BLaER1 treated with 17β-estradiol and CSF1 and Interleukin-3, amounts not matched to agents 10 nM and 100 nM (cell line): Measurements from ENCODE around the gene IDE.
A peak's percentile ranks its signal among the peaks of the same experiment; 100 is the strongest.
"Not testable (repeated sequence)": the region's sequence is repeated elsewhere in the genome, so short reads cannot be mapped to it uniquely, and the experiment has no call there.

Experiments
- H3K27ac ChIP-seq, 11 experiments: shearing (Covaris generic); formaldehyde crosslinking; 2 replicates each; pipeline ENCODE4 v1.8.1; 2022
- H3K27me3 ChIP-seq, 11 experiments: shearing (Covaris generic); formaldehyde crosslinking; 2 replicates each; pipeline ENCODE4 v1.8.1; 2022
- H3K36me3 ChIP-seq, 11 experiments: shearing (Covaris generic); formaldehyde crosslinking; 2 replicates each; pipeline ENCODE4 v1.8.1; 2022
- H3K4me1 ChIP-seq, 10 experiments: shearing (Covaris generic); formaldehyde crosslinking; 2 replicates each; pipeline ENCODE4 v1.8.1; 2022
- H3K4me2 ChIP-seq, 11 experiments: shearing (Covaris generic); formaldehyde crosslinking; 2 replicates each; pipeline ENCODE4 v1.8.1; 2022
- H3K4me3 ChIP-seq, 10 experiments: shearing (Covaris generic); formaldehyde crosslinking; 2 replicates each; pipeline ENCODE4 v1.8.1; 2022
- H3K9ac ChIP-seq, 11 experiments: shearing (Covaris generic); formaldehyde crosslinking; 2 replicates each; pipeline ENCODE4 v1.8.1; 2022
- H3K9me3 ChIP-seq, 11 experiments: shearing (Covaris generic); formaldehyde crosslinking; replicated peaks in 1 of 11; 2 replicates each; pipeline ENCODE4 v1.8.1; 2022
- H4K20me1 ChIP-seq, 11 experiments: shearing (Covaris generic); formaldehyde crosslinking; 2 replicates each; pipeline ENCODE4 v1.8.1; 2022
- Cebpa-rat ChIP-seq, 11 experiments: shearing (Covaris generic); IDR thresholded peaks; 2 replicates each; pipeline ENCODE4 v1.8.1; 2022

IDE gene

GRCh38 chr10:92572362-92573090 lies 1.4 kb downstream of the IDE start:
- H3K27ac ChIP-seq: peak overlapping the region; percentile 79 to 96 (median 92); a peak in 18 of 22 replicates
- H3K36me3 ChIP-seq: peaks cover 10 to 27% (median 16%) of the 10 kb centered on the region in 11 experiments; a peak in 18 of 22 replicates
- peak overlapping the region; percentile 80 to 95 (median 86) for H3K4me3 ChIP-seq
- H3K9ac ChIP-seq: peak overlapping the region; percentile 85 to 96 (median 94)
- H3K4me1 ChIP-seq: peaks cover 33 to 61% (median 53%) of the 10 kb centered on the region in 10 experiments
- peaks cover 23 to 59% (median 50%) of the 10 kb centered on the region in 11 experiments; a peak in 21 of 22 replicates for H4K20me1 ChIP-seq
- no peaks in the 10 kb centered on the region for H3K9me3 ChIP-seq
- no peaks in the 10 kb centered on the region for H3K27me3 ChIP-seq
- H3K4me2 ChIP-seq: peak overlapping the region; percentile 87 to 97 (median 94)
- no peak for TF ChIP-seq Cebpa-rat (IDR thresholded peaks at IDR 0.05)

- peak overlapping the region in 8 of 11 experiments; percentile 19 to 94 (median 92); a peak in 6 of 22 replicates for H3K9ac ChIP-seq
- no peaks in the 10 kb centered on the region for H3K9me3 ChIP-seq
- H3K27me3 ChIP-seq: no peaks in the 10 kb centered on the region
- H3K4me2 ChIP-seq: peak overlapping the region; percentile 87 to 97 (median 94)
- H3K4me1 ChIP-seq: peaks cover 33 to 61% (median 53%) of the 10 kb centered on the region in 10 experiments
- H3K4me3 ChIP-seq: peak overlapping the region in 3 of 10 experiments; percentile 92 to 95 (median 93); a peak in 3 of 20 replicates
- no peak for TF ChIP-seq Cebpa-rat (IDR thresholded peaks at IDR 0.05)
- H3K36me3 ChIP-seq: peaks cover 10 to 36% (median 20%) of the 10 kb centered on the region in 11 experiments; a peak in 18 of 22 replicates
- no peak overlapping the region for H3K27ac ChIP-seq
- peaks cover 31 to 67% (median 59%) of the 10 kb centered on the region in 11 experiments; a peak in 21 of 22 replicates for H4K20me1 ChIP-seq
Observed at GRCh38 chr10:92571649-92572048, 2.2 kb downstream of the IDE start.

- H3K27ac ChIP-seq, H3K9me3 ChIP-seq, H3K4me2 ChIP-seq, H3K4me3 ChIP-seq, H3K9ac ChIP-seq, H3K27me3 ChIP-seq: not testable (repeated sequence)
- H4K20me1 ChIP-seq: peaks cover 34 to 87% (median 67%) of the 10 kb centered on the region in 11 experiments; a peak in 21 of 22 replicates
- H3K4me1 ChIP-seq: peaks cover 26 to 42% (median 33%) of the 10 kb centered on the region in 10 experiments
- H3K36me3 ChIP-seq: peaks cover 10 to 56% (median 38%) of the 10 kb centered on the region in 11 experiments; a peak in 20 of 22 replicates
Observed at GRCh38 chr10:92569663-92570062, 4.2 kb downstream of the IDE start.

- Histone ChIP-seq H3K9ac (no peak overlapping the region), H4K20me1 (peaks cover 34 to 93% (median 67%) of the 10 kb centered on the region in 11 experiments; a peak in 21 of 22 replicates), H3K27ac (no peak overlapping the region), H3K4me2 (no peak overlapping the region), H3K9me3 (no peaks in the 10 kb centered on the region), H3K4me3 (no peak overlapping the region), H3K4me1 (peaks cover 25 to 40% (median 32%) of the 10 kb centered on the region in 10 experiments), H3K36me3 (peaks cover 10 to 62% (median 44%) of the 10 kb centered on the region in 11 experiments; a peak in 21 of 22 replicates), H3K27me3 (no peaks in the 10 kb centered on the region)
- no peak for TF ChIP-seq Cebpa-rat (IDR thresholded peaks at IDR 0.05)
Observed at GRCh38 chr10:92569071-92569470, 4.8 kb downstream of the IDE start.

GRCh38 chr10:92567952-92568600 lies 5.8 kb downstream of the IDE start:
- H3K27ac ChIP-seq: no peak overlapping the region
- peak overlapping the region in 7 of 11 experiments; percentile 1 to 29 (median 10); a peak in 6 of 22 replicates for H3K4me2 ChIP-seq
- H3K9ac ChIP-seq: no peak overlapping the region
- peaks cover 10 to 72% (median 51%) of the 10 kb centered on the region in 11 experiments; a peak in 21 of 22 replicates for H3K36me3 ChIP-seq
- peaks cover 25 to 40% (median 32%) of the 10 kb centered on the region in 10 experiments for H3K4me1 ChIP-seq
- no peak overlapping the region for H3K4me3 ChIP-seq
- H3K27me3 ChIP-seq: no peaks in the 10 kb centered on the region
- no peak for TF ChIP-seq Cebpa-rat (IDR thresholded peaks at IDR 0.05)
- no peaks in the 10 kb centered on the region for H3K9me3 ChIP-seq
- peaks cover 34 to 100% (median 67%) of the 10 kb centered on the region in 11 experiments; a peak in 21 of 22 replicates for H4K20me1 ChIP-seq

- Histone ChIP-seq H4K20me1 (peaks cover 4 to 71% (median 17%) of the 10 kb centered on the region in 11 experiments; a peak in 16 of 22 replicates), H3K4me2 (peak overlapping the region in 1 of 11 experiments; percentile 28; a peak in 2 of 22 replicates), H3K4me1 (peaks cover 0 to 14% (median 0%) of the 10 kb centered on the region in 10 experiments; a peak in 3 of 20 replicates), H3K9me3 (peaks cover 23 to 40% (median 34%) of the 10 kb centered on the region in 11 experiments), H3K4me3 (no peak overlapping the region), H3K27ac (no peak overlapping the region), H3K36me3 (peaks cover 39 to 100% (median 89%) of the 10 kb centered on the region in 11 experiments), H3K27me3 (no peaks in the 10 kb centered on the region), H3K9ac (no peak overlapping the region)
- no peak for TF ChIP-seq Cebpa-rat (IDR thresholded peaks at IDR 0.05)
Observed at GRCh38 chr10:92562424-92562823, 11.5 kb downstream of the IDE start.

GRCh38 chr10:92559046-92559445 lies 14.8 kb downstream of the IDE start:
- TF ChIP-seq Cebpa-rat (IDR thresholded peaks at IDR 0.05): no peak
- no peak overlapping the region for H3K4me3 ChIP-seq
- peaks cover 0 to 38% (median under 1%) of the 10 kb centered on the region in 11 experiments; a peak in 8 of 22 replicates for H4K20me1 ChIP-seq
- peaks cover 73 to 100% (median 93%) of the 10 kb centered on the region in 11 experiments for H3K36me3 ChIP-seq
- no peak overlapping the region for H3K4me2 ChIP-seq
- H3K27me3 ChIP-seq: no peaks in the 10 kb centered on the region
- peaks cover 0 to 14% (median 0%) of the 10 kb centered on the region in 10 experiments; a peak in 2 of 20 replicates for H3K4me1 ChIP-seq
- H3K9ac ChIP-seq: no peak overlapping the region
- no peak overlapping the region for H3K27ac ChIP-seq
- peaks cover 36 to 72% (median 55%) of the 10 kb centered on the region in 11 experiments for H3K9me3 ChIP-seq

GRCh38 chr10:92553959-92554358 lies 19.9 kb downstream of the IDE start:
- Histone ChIP-seq H3K4me1 (no peaks in the 10 kb centered on the region), H3K27me3 (no peaks in the 10 kb centered on the region), H3K4me2 (no peak overlapping the region), H4K20me1 (peaks cover 0 to 22% (median 0%) of the 10 kb centered on the region in 11 experiments; a peak in 3 of 22 replicates), H3K4me3 (peak overlapping the region in 1 of 10 experiments; percentile 31; a peak in 1 of 20 replicates), H3K9ac (no peak overlapping the region), H3K27ac (no peak overlapping the region), H3K9me3 (peaks cover 31 to 63% (median 50%) of the 10 kb centered on the region in 11 experiments), H3K36me3 (peaks cover 70 to 100% (median 97%) of the 10 kb centered on the region in 11 experiments)
- TF ChIP-seq Cebpa-rat (IDR thresholded peaks at IDR 0.05): no peak
